Breast epithelium (tissue), 4 donors: ENCODE data around the gene CLEC4A. TPM values are rescaled to one million over a fixed set of nuclear protein-coding genes. Genes with fewer than 3 reads are reported as not detected.

Experiments used
- DNase-seq, 2 donors: peaks; one replicate each; pipeline ENCODE4 v3.0.0-alpha.2; 2019; ENCODE audit warnings: low spot score in 2 of 2
- H3K27ac ChIP-seq, 2 donors: fragments of 200-600 bp; sonication (generic) in 1 of 2; one replicate each; pipeline ENCODE4 v1.5.1; 2016 to 2019; ENCODE audit warnings: mild to moderate bottlenecking in 1 of 2
- H3K27me3 ChIP-seq, 2 donors: fragments of 200-600 bp; sonication (generic) in 1 of 2; one replicate each; pipeline versions ENCODE4 v1.5.1 to v1.6.0; 2017 to 2019; ENCODE audit warnings: control low read depth in 1 of 2, mild to moderate bottlenecking in 1 of 2
- H3K36me3 ChIP-seq: fragments of 200-600 bp; one replicate; pipeline ENCODE4 v1.5.1; 2019
- H3K4me1 ChIP-seq, 2 donors: fragments of 200-600 bp; sonication (generic); one replicate each; pipeline ENCODE4 v1.5.1; 2016 to 2019; ENCODE audit warnings: control low read depth in 1 of 2
- H3K4me3 ChIP-seq, 3 donors: fragments of 200-600 bp; sonication (generic); 1 replicate in 2 of 3; 2 replicates in 1 of 3; pipeline ENCODE4 v1.5.1; 2016 to 2019; ENCODE audit warnings: mild to moderate bottlenecking in 3 of 3, moderate library complexity in 2 of 3
- H3K9me3 ChIP-seq, 2 donors: fragments of 200-600 bp; sonication (generic) in 1 of 2; one replicate each; pipeline ENCODE4 v1.5.1; 2016 to 2019; ENCODE audit warnings: control low read depth in 1 of 2
- CTCF ChIP-seq, 3 donors: fragments of 450-650 bp; IDR thresholded peaks; one replicate each; pipeline ENCODE4 v1.5.1; 2016 to 2017; ENCODE audit warnings: antibody characterized with exemption in 3 of 3, mild to moderate bottlenecking in 3 of 3, moderate library complexity in 3 of 3
- POLR2A ChIP-seq: fragments of 450-650 bp; IDR thresholded peaks from one replicate; pipeline ENCODE4 v1.6.1; 2016; ENCODE audit warnings: antibody characterized with exemption, mild to moderate bottlenecking, moderate library complexity
- POLR2AphosphoS5 ChIP-seq, 3 donors: sonication (generic); formaldehyde crosslinking; IDR thresholded peaks; one replicate each; pipeline ENCODE4 v1.6.1; 2017; ENCODE audit warnings: antibody characterized with exemption in 3 of 3
- intact Hi-C: fragments of 100-400 bp; cut with DNase I; formaldehyde crosslinking; loops from one replicate; pipeline ENCODE4 v1.15.1; 2023; ENCODE audit warnings: low total_unique reads
- total RNA-seq, 3 donors: library from RNA; depleted of rRNA; stranded (reverse); fragments of >200 nt; gene quantifications; one replicate each; pipeline ENCODE4 v1.1.0, GENCODE V29; 2016

The CLEC4A gene
- total RNA-seq, 3 donors from 2014 or later: 2.5 to 3.9 (median 3.4) TPM

- H3K9me3 ChIP-seq: peaks cover 0 to 5% of the 10 kb centered on the region in 2 donors
Measured at GRCh38 chr12:8143261-8143660, 19.8 kb downstream of the CLEC4A start.

GRCh38 chr12:8145754-8146441 lies 22.5 kb downstream of the CLEC4A start:
- TF ChIP-seq POLR2A: no peak
- no peak for TF ChIP-seq CTCF (IDR thresholded peaks at IDR 0.05)
- TF ChIP-seq POLR2AphosphoS5 (IDR thresholded peaks at IDR 0.05): no peak
- no peaks in the 10 kb centered on the region for H3K27me3 ChIP-seq
- no peaks in the 10 kb centered on the region for H3K36me3 ChIP-seq
- peak overlapping the region in 2 of 3 donors; percentile 26 to 54 for H3K4me3 ChIP-seq
- intact Hi-C loops: loop anchor here (10.0 kb wide), 1 partner anchor 1269 kb away; no protein-coding TSS in a partner anchor
- H3K9me3 ChIP-seq: peaks cover 0 to 5% of the 10 kb centered on the region in 2 donors
- H3K4me1 ChIP-seq: no peaks in the 10 kb centered on the region
- DNase-seq: no peak
- H3K27ac ChIP-seq: peak overlapping the region in 1 of 2 donors; percentile 54

More at GRCh38 chr12:8143261-8143660, 19.8 kb downstream of the CLEC4A start:
- TF ChIP-seq CTCF (IDR thresholded peaks at IDR 0.05) (no peak), POLR2A (no peak), POLR2AphosphoS5 (IDR thresholded peaks at IDR 0.05) (no peak)
- intact Hi-C loops: loop anchor here (10.0 kb wide), 1 partner anchor 1272 kb away; no protein-coding TSS in a partner anchor
- Histone ChIP-seq H3K27ac (no peak overlapping the region), H3K4me3 (no peak overlapping the region), H3K4me1 (no peaks in the 10 kb centered on the region), H3K27me3 (no peaks in the 10 kb centered on the region), H3K36me3 (no peaks in the 10 kb centered on the region)
- no peak for DNase-seq

- H3K4me1 ChIP-seq: no peaks in the 10 kb centered on the region
- TF ChIP-seq CTCF (IDR thresholded peaks at IDR 0.05): no peak
- TF ChIP-seq POLR2AphosphoS5 (IDR thresholded peaks at IDR 0.05): no peak
- TF ChIP-seq POLR2A: no peak
- no peak for DNase-seq
- H3K4me3 ChIP-seq: peak overlapping the region in 2 of 3 donors; percentile 26 to 54
- intact Hi-C loops: loop anchor here (10.0 kb wide), 1 partner anchor 1268 kb away; no protein-coding TSS in a partner anchor
- H3K27me3 ChIP-seq: no peaks in the 10 kb centered on the region
- peak overlapping the region in 1 of 2 donors; percentile 54 for H3K27ac ChIP-seq
- H3K9me3 ChIP-seq: peaks cover 0 to 4% of the 10 kb centered on the region in 2 donors
- no peaks in the 10 kb centered on the region for H3K36me3 ChIP-seq
Measured at GRCh38 chr12:8146442-8146771, 23.0 kb downstream of the CLEC4A start.

- TF ChIP-seq POLR2AphosphoS5 (IDR thresholded peaks at IDR 0.05) (no peak), POLR2A (no peak), CTCF (IDR thresholded peaks at IDR 0.05) (no peak)
Measured at GRCh38 chr12:8154526-8154925, 31.1 kb downstream of the CLEC4A start.

GRCh38 chr12:8156416-8156815 lies 33.0 kb downstream of the CLEC4A start:
- Histone ChIP-seq H3K4me1 (no peaks in the 10 kb centered on the region), H3K27me3 (no peaks in the 10 kb centered on the region), H3K36me3 (no peaks in the 10 kb centered on the region), H3K27ac (no peak overlapping the region), H3K9me3 (no peaks in the 10 kb centered on the region), H3K4me3 (no peak overlapping the region)
- TF ChIP-seq POLR2AphosphoS5 (IDR thresholded peaks at IDR 0.05): no peak
- no peak for TF ChIP-seq POLR2A
- TF ChIP-seq CTCF (IDR thresholded peaks at IDR 0.05): no peak
- intact Hi-C loops: no loop called here
- no peak for DNase-seq

More at GRCh38 chr12:8154526-8154925, 31.1 kb downstream of the CLEC4A start:
- Histone ChIP-seq H3K4me1 (no peaks in the 10 kb centered on the region), H3K36me3 (no peaks in the 10 kb centered on the region), H3K9me3 (no peaks in the 10 kb centered on the region), H3K27me3 (no peaks in the 10 kb centered on the region), H3K27ac (no peak overlapping the region), H3K4me3 (no peak overlapping the region)
- no peak for DNase-seq
- intact Hi-C loops: no loop called here
